GM12878 (cell line): ENCODE data around the gene GHRL.

Experiments
- CBX5 ChIP-seq: sonication (generic); IDR thresholded peaks from 2 replicates; pipeline ENCODE4 v1.6.1; 2016; ENCODE audit warnings: low read depth, moderate library complexity, mild to moderate bottlenecking, inconsistent platforms
- EGR1 ChIP-seq, 2 experiments: IDR thresholded peaks; 1 replicate in 1 of 2; 2 replicates in 1 of 2; pipeline ENCODE4 v1.6.1; 2011 to 2012; ENCODE audit warnings: low read depth in 2 of 2, low read length in 2 of 2, borderline replicate concordance in 1 of 2, mild to moderate bottlenecking in 1 of 2, moderate library complexity in 1 of 2
- EP300 ChIP-seq, 2 experiments: fragments of 150-350 bp in 1 of 2; IDR thresholded peaks; 2 replicates each; pipeline ENCODE4 v1.6.1; 2011 to 2012; ENCODE audit warnings: low read depth in 2 of 2, low read length in 2 of 2, borderline replicate concordance in 1 of 2, improper control_type of control experiment in 1 of 2, inconsistent platforms in 1 of 2; ENCODE audit not compliant: control insufficient read depth in 1 of 2
- JUND ChIP-seq: IDR thresholded peaks from 2 replicates; pipeline ENCODE4 v1.6.1; 2012; ENCODE audit warnings: low read depth, mild to moderate bottlenecking, low read length, improper control_type of control experiment, moderate library complexity
- MAX ChIP-seq: IDR thresholded peaks from 2 replicates; pipeline ENCODE4 v1.6.1; 2012; ENCODE audit warnings: low read depth, low read length, improper control_type of control experiment
- PBX3 ChIP-seq: IDR thresholded peaks from 2 replicates; pipeline ENCODE4 v1.6.1; 2011; ENCODE audit warnings: mild to moderate bottlenecking, low read depth, low read length, moderate library complexity; ENCODE audit not compliant: insufficient replicate concordance
- POLR2AphosphoS5 ChIP-seq: IDR thresholded peaks from 2 replicates; pipeline ENCODE4 v1.6.1; 2011; ENCODE audit warnings: mild to moderate bottlenecking, low read length, inconsistent platforms
- RAD21 ChIP-seq: IDR thresholded peaks from 2 replicates; pipeline ENCODE4 v1.6.1; 2011; ENCODE audit warnings: mild to moderate bottlenecking, low read depth, low read length, moderate library complexity; ENCODE audit not compliant: insufficient read depth
- ZNF217 ChIP-seq: fragments of 450-650 bp; IDR thresholded peaks from 2 replicates; pipeline ENCODE4 v1.6.1; 2017; ENCODE audit warnings: antibody characterized with exemption, mild to moderate bottlenecking
- TF ChIP-seq, protein P1 (sequence below), 3 experiments: IDR thresholded peaks in 2 of 3; conservative IDR thresholded peaks in 1 of 3; 2 replicates each; pipeline ENCODE4 v1.5.1; 2011; ENCODE audit warnings: low read depth in 3 of 3, low read length in 3 of 3, mild to moderate bottlenecking in 3 of 3, control low read depth in 2 of 3, moderate library complexity in 2 of 3, inconsistent platforms in 1 of 3, mixed read lengths in 1 of 3; ENCODE audit not compliant: control insufficient read depth in 2 of 3, insufficient read depth in 1 of 3; ENCODE audit errors: extremely low read depth in 1 of 3

- TF ChIP-seq, protein P1, sequence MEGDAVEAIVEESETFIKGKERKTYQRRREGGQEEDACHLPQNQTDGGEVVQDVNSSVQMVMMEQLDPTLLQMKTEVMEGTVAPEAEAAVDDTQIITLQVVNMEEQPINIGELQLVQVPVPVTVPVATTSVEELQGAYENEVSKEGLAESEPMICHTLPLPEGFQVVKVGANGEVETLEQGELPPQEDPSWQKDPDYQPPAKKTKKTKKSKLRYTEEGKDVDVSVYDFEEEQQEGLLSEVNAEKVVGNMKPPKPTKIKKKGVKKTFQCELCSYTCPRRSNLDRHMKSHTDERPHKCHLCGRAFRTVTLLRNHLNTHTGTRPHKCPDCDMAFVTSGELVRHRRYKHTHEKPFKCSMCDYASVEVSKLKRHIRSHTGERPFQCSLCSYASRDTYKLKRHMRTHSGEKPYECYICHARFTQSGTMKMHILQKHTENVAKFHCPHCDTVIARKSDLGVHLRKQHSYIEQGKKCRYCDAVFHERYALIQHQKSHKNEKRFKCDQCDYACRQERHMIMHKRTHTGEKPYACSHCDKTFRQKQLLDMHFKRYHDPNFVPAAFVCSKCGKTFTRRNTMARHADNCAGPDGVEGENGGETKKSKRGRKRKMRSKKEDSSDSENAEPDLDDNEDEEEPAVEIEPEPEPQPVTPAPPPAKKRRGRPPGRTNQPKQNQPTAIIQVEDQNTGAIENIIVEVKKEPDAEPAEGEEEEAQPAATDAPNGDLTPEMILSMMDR (IDR thresholded peaks at IDR 0.05 in 2 of 3, conservative IDR thresholded peaks at IDR 0.05 in 1 of 3; ENCODE audit: control insufficient read depth in 2 of 3, extremely low read depth in 1 of 3, insufficient read depth in 1 of 3, low read depth in 3 of 3, low read length in 3 of 3), result no peak
- TF ChIP-seq EP300 (IDR thresholded peaks at IDR 0.05; ENCODE audit: borderline replicate concordance in 1 of 2, control insufficient read depth in 1 of 2, low read depth in 2 of 2, low read length in 2 of 2), result no peak
- TF ChIP-seq EGR1 (IDR thresholded peaks at IDR 0.05; ENCODE audit: borderline replicate concordance in 1 of 2, low read depth in 2 of 2, low read length in 2 of 2), result no peak
- no peak for TF ChIP-seq MAX
- no peak for TF ChIP-seq RAD21
- no peak for TF ChIP-seq JUND
- no peak for TF ChIP-seq ZNF217
- no peak for TF ChIP-seq CBX5
- TF ChIP-seq PBX3, result no peak
- no peak for TF ChIP-seq POLR2AphosphoS5
Observed at GRCh38 chr3:10259798-10260197, 32.9 kb downstream of the GHRL start.
